Measurements from ENCODE around the gene IGFBP2.

Gene IGFBP2

DNA sequence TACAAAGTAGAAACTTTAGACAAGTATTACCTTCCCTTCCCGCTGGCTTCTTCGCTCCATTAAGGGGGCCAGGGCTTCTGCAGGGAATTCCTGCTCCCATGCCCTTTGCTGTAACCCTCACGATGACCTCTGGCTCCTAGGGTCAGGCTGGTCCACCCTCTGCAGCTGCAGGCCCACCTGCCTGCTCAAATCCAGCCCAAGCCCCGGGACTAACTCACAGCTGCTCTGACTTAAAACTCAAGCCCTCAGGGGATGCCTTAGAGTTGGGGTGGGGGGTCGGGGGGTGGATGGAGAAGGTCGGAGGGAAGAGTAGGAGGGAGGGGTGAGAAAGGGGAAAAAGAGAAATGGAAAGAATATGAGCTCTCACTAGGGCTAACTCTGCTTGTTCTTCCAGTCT, 57.2 kb downstream of the IGFBP2 start:
- DNase-seq (ENCODE audit: low spot score) (no peak), ATAC-seq (ENCODE audit: low read depth) (no peak)
- Histone ChIP-seq H3K4me1 (ENCODE audit: insufficient read depth, poor library complexity, severe bottlenecking) (peaks cover 24% of the 10 kb centered on the region), H3K4me3 (ENCODE audit: severe bottlenecking) (no peak overlapping the region), H3K9me3 (ENCODE audit: severe bottlenecking) (no peaks in the 10 kb centered on the region), H3K27me3 (ENCODE audit: insufficient read depth, poor library complexity, severe bottlenecking) (peaks cover 17% of the 10 kb centered on the region), H3K36me3 (ENCODE audit: low read depth) (no peaks in the 10 kb centered on the region), H3K27ac (ENCODE audit: poor library complexity, severe bottlenecking) (no peak overlapping the region)
- TF ChIP-seq, protein P1, sequence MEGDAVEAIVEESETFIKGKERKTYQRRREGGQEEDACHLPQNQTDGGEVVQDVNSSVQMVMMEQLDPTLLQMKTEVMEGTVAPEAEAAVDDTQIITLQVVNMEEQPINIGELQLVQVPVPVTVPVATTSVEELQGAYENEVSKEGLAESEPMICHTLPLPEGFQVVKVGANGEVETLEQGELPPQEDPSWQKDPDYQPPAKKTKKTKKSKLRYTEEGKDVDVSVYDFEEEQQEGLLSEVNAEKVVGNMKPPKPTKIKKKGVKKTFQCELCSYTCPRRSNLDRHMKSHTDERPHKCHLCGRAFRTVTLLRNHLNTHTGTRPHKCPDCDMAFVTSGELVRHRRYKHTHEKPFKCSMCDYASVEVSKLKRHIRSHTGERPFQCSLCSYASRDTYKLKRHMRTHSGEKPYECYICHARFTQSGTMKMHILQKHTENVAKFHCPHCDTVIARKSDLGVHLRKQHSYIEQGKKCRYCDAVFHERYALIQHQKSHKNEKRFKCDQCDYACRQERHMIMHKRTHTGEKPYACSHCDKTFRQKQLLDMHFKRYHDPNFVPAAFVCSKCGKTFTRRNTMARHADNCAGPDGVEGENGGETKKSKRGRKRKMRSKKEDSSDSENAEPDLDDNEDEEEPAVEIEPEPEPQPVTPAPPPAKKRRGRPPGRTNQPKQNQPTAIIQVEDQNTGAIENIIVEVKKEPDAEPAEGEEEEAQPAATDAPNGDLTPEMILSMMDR (IDR thresholded peaks at IDR 0.05; ENCODE audit: poor library complexity, severe bottlenecking): no peak

DNA sequence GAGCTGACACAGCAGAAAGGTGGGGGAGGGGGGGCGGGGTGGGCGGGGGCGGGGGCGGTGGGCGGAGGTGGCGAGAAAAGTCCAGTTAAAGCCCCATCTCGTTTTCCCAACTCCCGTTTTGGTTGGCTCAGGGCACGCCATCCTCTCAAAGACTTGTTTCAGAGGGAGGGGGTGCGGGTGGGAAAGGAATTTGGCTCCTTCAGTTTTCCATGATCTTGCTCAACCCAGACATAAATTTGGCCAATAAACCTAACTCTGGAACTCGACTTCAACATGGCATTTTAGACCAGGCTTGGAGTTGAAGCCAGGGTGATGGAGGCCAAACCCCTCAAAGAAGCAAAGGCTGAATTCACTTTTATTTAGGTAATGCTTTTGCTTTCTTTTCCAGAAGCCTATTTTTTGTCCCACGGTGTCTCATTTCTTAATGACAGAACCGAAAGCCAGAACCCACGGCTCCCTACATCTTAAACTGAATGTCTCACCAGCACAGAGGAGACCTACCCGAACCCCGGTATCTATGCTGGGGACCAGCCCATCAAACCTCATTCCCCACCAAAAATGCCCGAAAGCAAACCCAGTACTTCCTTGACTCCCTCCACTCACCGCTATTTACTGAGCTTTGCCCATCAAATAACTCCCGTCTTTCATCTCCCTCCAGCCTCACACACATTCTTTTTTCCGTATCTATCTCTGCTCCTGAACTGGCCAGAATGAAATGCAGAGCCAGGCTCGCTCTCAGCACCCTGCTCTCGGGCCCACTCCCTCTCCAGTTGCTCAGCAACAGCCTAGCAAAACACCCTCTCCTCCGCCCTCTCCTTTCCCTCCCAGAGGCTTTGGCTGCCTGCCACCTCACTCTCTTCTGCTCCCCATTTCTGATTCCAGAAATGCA, 57.9 kb downstream of the IGFBP2 start:
- H3K4me1 ChIP-seq (ENCODE audit: insufficient read depth, poor library complexity, severe bottlenecking): peaks cover 27% of the 10 kb centered on the region
- no peaks in the 10 kb centered on the region for H3K36me3 ChIP-seq (ENCODE audit: low read depth)
- TF ChIP-seq, protein P1 (IDR thresholded peaks at IDR 0.05; ENCODE audit: poor library complexity, severe bottlenecking): no peak
- H3K27ac ChIP-seq (ENCODE audit: poor library complexity, severe bottlenecking): no peak overlapping the region
- ATAC-seq (ENCODE audit: low read depth) (peak; percentile 45; the same call in 2 of the 3 replicates), DNase-seq (ENCODE audit: low spot score) (no peak)
- H3K9me3 ChIP-seq (ENCODE audit: severe bottlenecking): no peaks in the 10 kb centered on the region
- H3K4me3 ChIP-seq (ENCODE audit: severe bottlenecking): no peak overlapping the region
- peaks cover 17% of the 10 kb centered on the region for H3K27me3 ChIP-seq (ENCODE audit: insufficient read depth, poor library complexity, severe bottlenecking)

DNA sequence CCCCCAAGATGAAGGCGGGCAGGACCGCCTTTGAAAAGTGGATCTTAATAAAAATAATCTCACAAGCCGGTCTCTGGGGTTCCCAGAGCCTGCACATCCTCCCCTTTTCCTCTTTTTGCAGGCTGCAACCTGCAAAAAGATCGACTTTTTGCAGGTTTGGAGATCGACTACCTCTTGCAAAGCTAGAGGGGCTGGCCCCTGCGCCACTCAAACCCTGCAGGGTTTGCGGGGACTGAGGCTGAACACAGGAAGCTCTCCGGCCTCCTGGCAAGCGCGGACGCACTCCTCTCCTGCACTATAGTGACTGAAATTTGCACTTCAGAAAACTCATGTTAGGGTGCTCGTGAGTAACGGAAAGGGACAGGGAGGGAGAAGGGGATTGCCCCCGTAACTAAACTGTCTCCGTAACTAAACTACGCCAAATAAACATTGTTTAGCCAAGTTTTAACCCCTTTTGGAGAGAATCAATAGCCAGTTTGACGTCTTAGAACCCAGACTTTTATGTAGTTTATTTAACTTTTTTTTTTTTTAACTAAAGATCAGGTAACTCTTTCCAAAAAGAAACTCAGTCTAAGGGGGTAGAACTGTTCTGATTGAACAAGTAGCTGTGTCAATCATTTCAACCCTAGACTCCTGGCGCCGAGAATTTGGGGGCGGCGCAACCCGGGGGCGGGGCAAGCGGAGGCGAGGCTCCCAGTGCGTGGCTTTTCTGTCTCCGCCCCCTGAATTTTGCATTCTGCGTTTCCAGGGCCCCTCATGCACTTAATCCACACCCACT, 59.6 kb downstream of the IGFBP2 start:
- Histone ChIP-seq H3K36me3 (ENCODE audit: low read depth) (no peaks in the 10 kb centered on the region), H3K27ac (ENCODE audit: poor library complexity, severe bottlenecking) (no peak overlapping the region), H3K4me3 (ENCODE audit: severe bottlenecking) (peak overlapping the region; percentile 28), H3K4me1 (ENCODE audit: insufficient read depth, poor library complexity, severe bottlenecking) (peaks cover 27% of the 10 kb centered on the region), H3K27me3 (ENCODE audit: insufficient read depth, poor library complexity, severe bottlenecking) (peaks cover 17% of the 10 kb centered on the region), H3K9me3 (ENCODE audit: severe bottlenecking) (no peaks in the 10 kb centered on the region)
- ATAC-seq (ENCODE audit: low read depth) (peak; percentile 59), DNase-seq (ENCODE audit: low spot score) (no peak)
- TF ChIP-seq, protein P1 (IDR thresholded peaks at IDR 0.05; ENCODE audit: poor library complexity, severe bottlenecking): no peak

DNA sequence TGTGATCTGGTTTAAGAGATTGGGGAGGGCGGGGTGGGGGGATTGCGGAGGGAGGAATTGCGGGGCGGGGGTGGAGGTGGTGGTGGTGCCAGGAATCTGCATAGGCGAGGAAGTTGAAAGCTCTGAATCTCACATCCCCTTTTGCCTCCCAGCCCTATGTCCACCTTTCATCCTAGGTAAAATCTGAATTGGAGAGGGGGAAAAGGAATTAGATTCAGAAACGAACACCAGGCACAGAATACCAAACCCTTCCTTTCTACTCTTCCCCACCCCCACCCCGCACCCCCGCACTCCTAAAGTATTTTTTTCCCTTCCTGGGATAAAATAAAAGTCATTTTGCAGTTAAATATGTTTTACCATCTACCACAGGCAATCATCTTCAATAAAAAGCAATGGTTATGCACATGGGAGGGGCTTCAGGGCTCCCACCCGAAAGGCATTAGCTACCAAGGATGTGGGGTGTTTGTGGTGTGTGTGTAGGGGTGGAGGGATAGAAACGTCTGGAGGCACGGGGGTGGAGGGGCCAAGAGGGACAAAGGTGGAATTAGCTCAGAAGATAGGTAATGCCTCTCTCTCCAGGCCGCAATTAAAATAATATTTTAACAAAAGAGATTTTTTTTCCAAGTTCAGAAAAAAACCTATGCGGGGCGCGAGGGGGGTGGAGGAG, 60.3 kb downstream of the IGFBP2 start:
- Histone ChIP-seq H3K9me3 (ENCODE audit: severe bottlenecking) (no peaks in the 10 kb centered on the region), H3K36me3 (ENCODE audit: low read depth) (no peaks in the 10 kb centered on the region), H3K27me3 (ENCODE audit: insufficient read depth, poor library complexity, severe bottlenecking) (peaks cover 17% of the 10 kb centered on the region), H3K4me3 (ENCODE audit: severe bottlenecking) (peak overlapping the region; percentile 22), H3K4me1 (ENCODE audit: insufficient read depth, poor library complexity, severe bottlenecking) (peaks cover 27% of the 10 kb centered on the region), H3K27ac (ENCODE audit: poor library complexity, severe bottlenecking) (no peak overlapping the region)
- ATAC-seq (ENCODE audit: low read depth): no peak
- no peak for DNase-seq (ENCODE audit: low spot score)
- TF ChIP-seq, protein P1 (IDR thresholded peaks at IDR 0.05; ENCODE audit: poor library complexity, severe bottlenecking): no peak
